Chondrocyte (in vitro differentiated cells): ENCODE data around the gene STK32B. TPM values are rescaled to one million over a fixed set of nuclear protein-coding genes. Genes with fewer than 3 reads are reported as not detected.

Experiments
- DNase-seq: peaks from one replicate; pipeline ENCODE4 v3.0.0; 2021; ENCODE audit warnings: mixed read lengths, low spot score
- H3K27ac Mint-ChIP-seq: one replicate; pipeline ENCODE4 v1.8.0; 2021; ENCODE audit warnings: mild to moderate bottlenecking, moderate library complexity, mixed read lengths; ENCODE audit not compliant: unreplicated experiment
- H3K27me3 Mint-ChIP-seq: 2 replicates; pipeline ENCODE4 v1.8.0; 2021; ENCODE audit warnings: low read depth, mixed read lengths
- H3K36me3 Mint-ChIP-seq: 2 replicates; pipeline ENCODE4 v1.8.0; 2021; ENCODE audit warnings: low read depth, mixed read lengths
- H3K4me1 Mint-ChIP-seq: 2 replicates; pipeline ENCODE4 v1.8.0; 2021; ENCODE audit warnings: low read depth, mild to moderate bottlenecking, mixed read lengths
- H3K4me3 Mint-ChIP-seq: one replicate; pipeline ENCODE4 v1.8.0; 2021; ENCODE audit warnings: mild to moderate bottlenecking, moderate library complexity, mixed read lengths; ENCODE audit not compliant: unreplicated experiment
- H3K9me3 Mint-ChIP-seq: 2 replicates; pipeline ENCODE4 v1.8.0; 2021; ENCODE audit warnings: low read depth, mixed read lengths
- total RNA-seq: library from RNA; stranded (reverse); gene quantifications from 3 replicates; pipeline ENCODE4 v1.2.1, GENCODE V29; 2021
- TF ChIP-seq, protein P1 (sequence below): fragments of 200-600 bp; sonication (generic); IDR thresholded peaks from 2 replicates; pipeline ENCODE4 v1.5.0; 2021; ENCODE audit warnings: antibody characterized with exemption, mild to moderate bottlenecking, moderate library complexity

Gene STK32B
- total RNA-seq, 1 donor from 2014 or later: 14.2 TPM

DNA sequence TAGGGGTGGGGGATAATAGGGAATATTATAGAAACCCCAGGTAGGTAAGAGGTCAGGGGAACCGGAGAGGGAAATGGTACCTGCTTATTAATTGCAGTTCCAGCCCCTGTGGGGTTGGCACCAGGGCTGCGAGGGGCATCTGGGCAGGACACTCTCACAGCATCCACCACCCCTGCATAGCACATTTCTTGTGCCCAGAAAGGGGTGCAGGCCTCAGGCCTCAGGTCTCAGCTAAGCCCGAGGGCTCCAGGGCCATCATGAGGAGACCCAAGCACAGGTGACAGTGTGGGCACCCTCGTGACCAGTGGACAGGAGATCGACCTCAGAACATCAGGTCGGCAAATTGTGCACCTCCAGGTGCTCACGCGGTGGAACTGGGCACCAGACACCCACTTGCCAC lies 492.4 kb downstream of the STK32B start:
- Mint-ChIP-seq H3K4me1 (no peaks in the 10 kb centered on the region), H3K27me3 (no peaks in the 10 kb centered on the region), H3K9me3 (no peaks in the 10 kb centered on the region), H3K36me3 (no peaks in the 10 kb centered on the region), H3K4me3 (no peak overlapping the region), H3K27ac (no peak overlapping the region)
- TF ChIP-seq, protein P1, sequence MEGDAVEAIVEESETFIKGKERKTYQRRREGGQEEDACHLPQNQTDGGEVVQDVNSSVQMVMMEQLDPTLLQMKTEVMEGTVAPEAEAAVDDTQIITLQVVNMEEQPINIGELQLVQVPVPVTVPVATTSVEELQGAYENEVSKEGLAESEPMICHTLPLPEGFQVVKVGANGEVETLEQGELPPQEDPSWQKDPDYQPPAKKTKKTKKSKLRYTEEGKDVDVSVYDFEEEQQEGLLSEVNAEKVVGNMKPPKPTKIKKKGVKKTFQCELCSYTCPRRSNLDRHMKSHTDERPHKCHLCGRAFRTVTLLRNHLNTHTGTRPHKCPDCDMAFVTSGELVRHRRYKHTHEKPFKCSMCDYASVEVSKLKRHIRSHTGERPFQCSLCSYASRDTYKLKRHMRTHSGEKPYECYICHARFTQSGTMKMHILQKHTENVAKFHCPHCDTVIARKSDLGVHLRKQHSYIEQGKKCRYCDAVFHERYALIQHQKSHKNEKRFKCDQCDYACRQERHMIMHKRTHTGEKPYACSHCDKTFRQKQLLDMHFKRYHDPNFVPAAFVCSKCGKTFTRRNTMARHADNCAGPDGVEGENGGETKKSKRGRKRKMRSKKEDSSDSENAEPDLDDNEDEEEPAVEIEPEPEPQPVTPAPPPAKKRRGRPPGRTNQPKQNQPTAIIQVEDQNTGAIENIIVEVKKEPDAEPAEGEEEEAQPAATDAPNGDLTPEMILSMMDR: no peak
- DNase-seq: no peak

DNA sequence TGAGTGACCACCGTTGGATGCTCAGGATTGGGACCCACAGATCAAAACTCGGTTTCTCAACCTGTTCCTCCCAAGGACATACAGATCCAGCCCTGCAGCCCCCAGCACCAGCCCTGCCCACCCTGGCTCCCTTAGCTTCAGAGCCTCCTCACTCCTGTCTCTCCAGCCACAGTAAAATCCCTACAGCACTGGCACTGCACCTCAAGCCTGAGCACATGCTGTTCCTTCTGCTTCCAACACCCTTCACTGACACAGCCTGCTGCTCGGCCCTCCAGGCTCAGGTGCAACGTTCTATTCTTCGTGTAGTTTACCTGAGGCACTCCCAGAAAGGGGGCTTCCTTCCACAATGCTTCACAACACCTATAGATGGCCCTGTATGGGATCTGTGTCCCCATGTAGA lies 493.5 kb downstream of the STK32B start:
- H3K27me3 Mint-ChIP-seq: no peaks in the 10 kb centered on the region
- peaks cover 6% of the 10 kb centered on the region for H3K9me3 Mint-ChIP-seq
- H3K4me3 Mint-ChIP-seq: no peak overlapping the region
- TF ChIP-seq, protein P1: no peak
- no peak for DNase-seq
- H3K4me1 Mint-ChIP-seq: no peaks in the 10 kb centered on the region
- peaks cover 4% of the 10 kb centered on the region for H3K36me3 Mint-ChIP-seq
- no peak overlapping the region for H3K27ac Mint-ChIP-seq

DNA sequence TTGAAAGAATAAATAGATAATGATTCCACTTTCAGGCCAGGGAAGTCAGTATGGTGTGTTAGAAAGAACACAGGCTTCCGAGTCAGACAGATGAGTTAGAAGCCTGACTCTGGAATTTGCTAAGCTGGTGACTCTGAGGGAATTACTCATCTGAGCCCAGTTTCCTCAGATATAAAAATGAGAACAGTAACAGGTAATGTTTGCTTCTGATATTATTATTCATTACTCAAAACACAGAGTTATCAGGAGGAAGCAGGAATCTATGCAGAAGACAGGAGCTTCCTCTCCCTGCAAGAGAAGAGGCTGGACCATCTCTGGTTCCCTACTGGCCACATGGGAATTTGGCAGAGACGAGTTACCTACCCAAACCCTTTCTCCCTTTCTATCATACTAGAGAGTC lies 494.0 kb downstream of the STK32B start:
- TF ChIP-seq, protein P1: no peak
- Mint-ChIP-seq H3K9me3 (peaks cover 11% of the 10 kb centered on the region), H3K27me3 (no peaks in the 10 kb centered on the region), H3K36me3 (peaks cover 9% of the 10 kb centered on the region), H3K27ac (no peak overlapping the region), H3K4me1 (no peaks in the 10 kb centered on the region), H3K4me3 (no peak overlapping the region)
- no peak for DNase-seq

DNA sequence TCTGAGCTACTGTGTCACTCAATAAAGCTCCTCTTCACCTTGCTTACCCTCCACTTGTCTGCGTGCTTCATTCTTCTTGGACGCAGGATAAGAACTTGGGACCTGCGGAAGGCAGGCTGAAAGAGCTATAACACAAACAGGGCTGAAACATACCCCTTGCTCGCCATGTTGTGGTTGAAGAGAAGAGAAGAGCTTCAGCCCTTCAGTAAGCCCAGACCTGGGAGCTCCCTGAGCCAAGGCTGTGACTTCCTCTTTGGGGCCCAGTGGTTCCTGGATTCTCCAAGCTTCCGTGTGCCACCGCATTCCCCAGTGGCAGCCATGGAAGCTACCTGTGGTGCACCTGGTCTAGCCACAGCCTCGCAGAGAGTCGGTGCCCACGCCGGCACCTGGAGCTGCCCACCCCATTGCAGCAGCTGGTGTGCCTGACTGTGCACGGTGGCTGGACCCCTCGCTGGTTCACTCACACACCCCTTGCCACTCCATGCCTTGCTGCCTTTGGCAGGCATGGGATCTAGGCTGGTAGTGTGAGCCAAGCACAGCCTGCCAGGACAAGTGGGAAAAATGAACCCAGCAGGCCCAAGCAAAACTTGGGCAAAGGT lies 496.5 kb downstream of the STK32B start:
- no peak overlapping the region for H3K27ac Mint-ChIP-seq
- TF ChIP-seq, protein P1: no peak

More for the DNA sequence above, 496.5 kb downstream of the STK32B start:
- Mint-ChIP-seq H3K4me1 (no peaks in the 10 kb centered on the region), H3K27me3 (no peaks in the 10 kb centered on the region), H3K9me3 (peaks cover 13% of the 10 kb centered on the region), H3K4me3 (no peak overlapping the region), H3K36me3 (peaks cover 21% of the 10 kb centered on the region)
- no peak for DNase-seq

Other genes starting within 250 kb of the STK32B start
- gene MSX1, start 191.8 kb upstream of the STK32B start, total RNA-seq: 4.4 to 4.8 TPM (median 4.4 TPM) in 3 replicates
- gene CYTL1, start 32.0 kb upstream of the STK32B start, total RNA-seq: 49.9 to 67.7 TPM (median 67.3 TPM) in 3 replicates